Activated T-helper 1 cell treated with anti-CD3 and anti-CD28 coated beads, Interleukin-12 subunit alpha, Interleukin-12 subunit beta, Interleukin-2, Interleukin-4 antibody, amounts not matched to agents 30 ng/mL and 10 ng/mL and 1 ng/mL, durations not matched to agents 14 hours and 24 hours and 36 hours (primary cell): ENCODE measurements around the gene TRIM63. TPM values are rescaled to one million over a fixed set of nuclear protein-coding genes. Genes with fewer than 3 reads are reported as not detected.

Experiments
- DNase-seq: peaks from one replicate; pipeline ENCODE4 v3.0.0; 2021; ENCODE audit warnings: low spot score
- H3K27ac Mint-ChIP-seq: one replicate; pipeline ENCODE4 v1.8.0; 2021; ENCODE audit warnings: mild to moderate bottlenecking, mixed read lengths
- H3K27me3 Mint-ChIP-seq: one replicate; pipeline ENCODE4 v1.8.0; 2022; ENCODE audit warnings: mild to moderate bottlenecking, moderate library complexity, mixed read lengths; ENCODE audit not compliant: insufficient read depth
- H3K36me3 Mint-ChIP-seq: one replicate; pipeline ENCODE4 v1.8.0; 2021; ENCODE audit warnings: low read depth, mixed read lengths
- H3K4me1 Mint-ChIP-seq: one replicate; pipeline ENCODE4 v1.8.0; 2021; ENCODE audit warnings: low read depth, mixed read lengths
- H3K4me3 Mint-ChIP-seq: one replicate; pipeline ENCODE4 v1.8.0; 2021; ENCODE audit warnings: mild to moderate bottlenecking, moderate library complexity, mixed read lengths
- H3K9me3 Mint-ChIP-seq: one replicate; pipeline ENCODE4 v1.8.0; 2021; ENCODE audit warnings: mixed read lengths
- intact Hi-C: fragments of 100-400 bp; cut with micrococcal nuclease; formaldehyde crosslinking; loops from one replicate; pipeline ENCODE4 v1.15.1; 2024
- total RNA-seq: library from RNA; stranded (reverse); gene quantifications from 2 replicates; pipeline ENCODE4 v1.2.3, GENCODE V29; 2022

TRIM63 gene
- total RNA-seq, 1 donor from 2014 or later = not detected

DNA sequence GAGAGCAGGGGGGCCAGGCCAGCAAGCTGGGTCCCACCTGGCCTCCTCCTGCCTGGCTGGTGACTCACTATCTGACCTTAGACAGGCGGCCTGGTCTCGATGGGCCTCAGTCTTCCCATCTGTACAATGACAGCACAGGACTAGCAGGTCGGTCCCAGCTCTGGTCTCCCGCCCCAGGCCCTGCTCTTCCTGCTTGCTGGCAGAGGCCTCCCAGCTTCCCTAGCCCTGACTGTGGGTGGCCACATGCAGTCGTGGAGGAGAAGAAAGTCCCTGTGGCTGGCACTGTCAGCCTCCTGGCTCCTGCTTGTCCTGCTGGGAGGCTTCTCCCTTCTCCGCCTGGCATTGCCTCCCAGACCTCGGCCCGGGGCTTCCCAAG lies 45.0 kb downstream of the TRIM63 start:
- Mint-ChIP-seq H3K27me3 (peaks cover 13% of the 10 kb centered on the region), H3K9me3 (no peaks in the 10 kb centered on the region), H3K4me1 (peaks cover 11% of the 10 kb centered on the region), H3K27ac (no peak overlapping the region), H3K4me3 (no peak overlapping the region), H3K36me3 (no peaks in the 10 kb centered on the region)
- DNase-seq = no peak
- intact Hi-C loops = no loop called here

DNA sequence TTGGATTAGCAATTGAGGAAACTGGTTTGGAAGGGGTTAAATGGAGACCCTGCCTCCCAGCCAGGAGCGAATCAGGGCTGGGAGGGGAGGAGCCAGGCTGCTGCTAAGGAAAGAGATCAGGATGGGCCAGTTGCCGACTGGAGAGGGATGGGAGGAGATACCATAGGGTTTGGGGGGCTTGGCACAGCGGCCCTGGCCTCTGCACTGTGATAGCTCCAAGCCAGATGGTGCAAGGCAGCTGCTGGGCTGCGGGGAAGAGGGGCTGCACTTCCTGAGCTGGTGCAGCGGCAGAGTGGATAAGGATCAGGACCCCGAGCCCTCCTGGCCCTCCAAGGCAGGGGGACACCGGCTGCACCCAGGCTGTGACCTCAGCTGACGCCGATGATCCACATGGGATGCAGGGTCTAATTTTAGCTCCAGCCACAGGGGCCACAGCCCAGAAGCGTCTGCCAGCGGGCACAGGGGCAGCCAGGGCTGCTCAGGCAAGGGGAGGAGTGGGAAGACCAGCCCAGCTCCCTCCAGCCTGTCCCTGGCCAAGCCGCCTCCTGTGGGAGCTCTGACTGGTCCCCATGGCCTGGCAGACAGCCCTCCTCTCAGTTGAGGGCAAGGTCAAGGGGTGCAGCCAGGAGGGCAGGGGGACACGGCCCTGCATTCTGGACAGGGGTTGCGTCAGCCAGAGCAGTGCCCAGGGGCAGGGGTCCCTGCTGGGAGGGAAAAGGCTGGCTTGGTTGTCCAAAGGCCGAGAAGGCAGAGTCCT lies 45.6 kb downstream of the TRIM63 start, which contains the start of gene EXTL1:
Gene EXTL1 (plus strand): TSS at position 129 of the 757 bp plus-strand sequence. CDS start 872 bp downstream, outside the sequence.
- intact Hi-C loops = no loop called here

DNA sequence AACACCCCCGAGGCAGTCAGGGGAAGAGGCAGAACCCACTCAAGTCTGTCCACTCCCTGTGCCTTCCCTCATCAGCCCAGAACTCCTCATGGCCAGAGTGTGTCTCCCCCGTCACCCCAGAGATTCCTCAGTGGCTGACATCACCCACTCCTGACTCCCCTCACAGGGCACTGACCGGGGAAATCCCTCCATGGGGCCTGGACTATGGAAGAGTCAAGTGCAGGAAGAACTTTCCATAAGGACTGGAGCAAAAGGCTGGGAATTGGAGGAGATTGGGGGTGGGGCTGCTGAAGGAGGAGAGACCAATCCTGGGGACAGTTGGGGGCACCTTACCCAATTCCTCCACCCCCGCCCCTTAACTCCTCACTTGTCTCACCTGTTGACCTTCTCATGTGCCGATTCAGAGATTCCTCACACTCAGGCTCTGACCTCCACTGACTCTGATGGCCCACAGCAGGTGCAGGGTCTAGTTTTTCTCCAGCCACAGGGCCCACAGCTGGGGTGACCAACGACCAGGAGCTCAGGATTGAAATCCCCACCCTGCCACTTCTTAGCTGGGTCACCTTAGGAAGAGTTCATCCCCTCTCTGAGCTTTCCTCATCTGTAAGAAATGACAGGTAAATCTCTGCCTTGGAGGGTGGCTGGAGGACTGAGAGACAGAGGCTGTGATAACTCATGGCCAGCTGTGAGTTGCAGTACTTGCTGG lies 46.3 kb downstream of the TRIM63 start:
- no peak for DNase-seq
- Mint-ChIP-seq H3K27ac (no peak overlapping the region), H3K27me3 (peaks cover 12% of the 10 kb centered on the region), H3K4me1 (peaks cover 11% of the 10 kb centered on the region), H3K9me3 (no peaks in the 10 kb centered on the region), H3K36me3 (no peaks in the 10 kb centered on the region), H3K4me3 (no peak overlapping the region)
- intact Hi-C loops = no loop called here

More for the DNA sequence above, 45.6 kb downstream of the TRIM63 start, which contains the start of gene EXTL1:
- Mint-ChIP-seq H3K27me3 (peaks cover 12% of the 10 kb centered on the region), H3K27ac (no peak within 1 kb of the TSS), H3K9me3 (no peaks in the 10 kb centered on the region), H3K4me1 (peaks cover 11% of the 10 kb centered on the region), H3K36me3 (no peaks in the 10 kb centered on the region), H3K4me3 (no peak within 1 kb of the TSS)
- DNase-seq = no peak

DNA sequence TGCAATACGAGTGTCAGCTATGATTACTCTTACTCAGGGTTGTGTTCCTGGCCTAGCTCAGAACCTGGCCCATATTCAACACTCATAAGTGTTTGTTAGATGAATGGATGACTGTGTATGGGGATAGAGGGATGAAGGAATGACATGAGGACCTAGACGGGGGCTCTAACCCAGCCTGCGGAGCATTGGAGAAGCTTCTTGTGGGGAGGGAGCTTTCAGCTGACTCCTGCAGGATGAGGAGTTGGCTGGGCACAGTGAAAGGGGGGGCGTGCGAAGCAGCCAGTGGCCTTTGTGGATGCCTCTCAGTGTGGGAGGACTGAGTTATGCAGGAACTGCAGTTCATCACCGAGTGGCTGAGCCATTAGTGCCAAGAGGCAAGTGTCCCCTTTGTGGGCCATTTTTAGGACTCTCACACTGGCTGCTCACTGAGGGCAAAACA lies 47.1 kb downstream of the TRIM63 start:
- peaks cover 11% of the 10 kb centered on the region for H3K4me1 Mint-ChIP-seq
- no peak overlapping the region for H3K4me3 Mint-ChIP-seq
- no peak overlapping the region for H3K27ac Mint-ChIP-seq
- intact Hi-C loops = no loop called here
- no peaks in the 10 kb centered on the region for H3K9me3 Mint-ChIP-seq
- no peaks in the 10 kb centered on the region for H3K36me3 Mint-ChIP-seq
- DNase-seq = no peak
- peaks cover 12% of the 10 kb centered on the region for H3K27me3 Mint-ChIP-seq

DNA sequence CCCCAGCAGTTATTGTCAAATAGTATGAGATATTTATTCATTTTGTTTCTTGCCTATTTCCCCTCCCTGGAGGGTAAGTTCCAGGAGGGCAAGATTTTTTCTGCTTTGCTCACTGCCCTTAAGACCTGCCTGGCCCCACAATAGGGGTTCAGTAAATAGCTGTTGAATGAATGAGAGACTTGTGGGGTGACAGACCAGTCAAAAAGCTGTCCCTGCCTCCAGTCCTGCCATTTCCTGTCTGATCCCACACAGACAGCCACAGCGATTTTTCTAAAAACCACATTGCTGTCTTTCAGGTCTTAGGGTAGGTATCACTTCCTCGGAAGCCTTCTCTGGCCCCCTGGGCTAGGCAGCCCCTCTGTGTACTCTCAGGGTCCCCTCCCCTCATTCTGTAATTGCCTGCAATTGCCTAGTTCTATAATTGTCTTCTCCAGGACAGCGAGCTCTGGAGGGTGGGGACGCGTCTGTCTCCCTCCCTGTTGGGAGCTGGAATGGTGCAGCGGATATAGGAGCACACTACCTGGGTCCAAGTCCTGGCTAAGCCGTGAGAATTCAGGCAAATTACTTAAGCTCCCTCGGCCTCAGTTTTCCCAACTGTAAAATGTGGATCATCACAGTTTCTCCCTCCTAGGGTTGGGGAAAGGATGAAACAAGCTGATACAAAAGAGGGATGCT lies 47.7 kb downstream of the TRIM63 start:
- Mint-ChIP-seq H3K27ac (no peak overlapping the region), H3K4me1 (peaks cover 11% of the 10 kb centered on the region)

DNA sequence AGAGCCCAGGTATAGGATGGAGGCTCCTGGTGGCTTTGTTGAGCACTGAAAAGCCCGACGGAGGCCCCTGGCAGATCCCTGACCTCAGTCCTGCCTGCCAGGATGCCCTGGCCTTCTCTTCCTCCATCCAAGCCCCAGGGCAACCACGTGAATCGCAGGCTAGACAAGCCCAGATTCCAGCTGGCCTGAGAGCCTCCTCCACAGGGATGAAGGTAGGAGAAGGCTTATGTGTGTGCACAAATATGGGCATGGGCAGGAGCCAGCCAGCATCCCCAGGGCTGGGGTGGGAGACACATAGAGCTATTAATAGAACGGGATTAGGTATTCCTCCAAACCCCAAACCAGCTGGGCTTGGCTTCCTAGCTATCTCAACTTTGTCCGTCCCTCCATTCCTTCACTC lies 49.8 kb downstream of the TRIM63 start:
- Mint-ChIP-seq H3K4me3 (no peak overlapping the region), H3K27me3 (peaks cover 12% of the 10 kb centered on the region), H3K27ac (no peak overlapping the region), H3K4me1 (peaks cover 11% of the 10 kb centered on the region), H3K36me3 (no peaks in the 10 kb centered on the region), H3K9me3 (no peaks in the 10 kb centered on the region)
- DNase-seq = no peak
- intact Hi-C loops = no loop called here

More for the DNA sequence above, 47.7 kb downstream of the TRIM63 start:
- H3K27me3 Mint-ChIP-seq = peaks cover 12% of the 10 kb centered on the region
- no peak overlapping the region for H3K4me3 Mint-ChIP-seq
- H3K36me3 Mint-ChIP-seq = no peaks in the 10 kb centered on the region
- DNase-seq = no peak
- no peaks in the 10 kb centered on the region for H3K9me3 Mint-ChIP-seq
- intact Hi-C loops = no loop called here

DNA sequence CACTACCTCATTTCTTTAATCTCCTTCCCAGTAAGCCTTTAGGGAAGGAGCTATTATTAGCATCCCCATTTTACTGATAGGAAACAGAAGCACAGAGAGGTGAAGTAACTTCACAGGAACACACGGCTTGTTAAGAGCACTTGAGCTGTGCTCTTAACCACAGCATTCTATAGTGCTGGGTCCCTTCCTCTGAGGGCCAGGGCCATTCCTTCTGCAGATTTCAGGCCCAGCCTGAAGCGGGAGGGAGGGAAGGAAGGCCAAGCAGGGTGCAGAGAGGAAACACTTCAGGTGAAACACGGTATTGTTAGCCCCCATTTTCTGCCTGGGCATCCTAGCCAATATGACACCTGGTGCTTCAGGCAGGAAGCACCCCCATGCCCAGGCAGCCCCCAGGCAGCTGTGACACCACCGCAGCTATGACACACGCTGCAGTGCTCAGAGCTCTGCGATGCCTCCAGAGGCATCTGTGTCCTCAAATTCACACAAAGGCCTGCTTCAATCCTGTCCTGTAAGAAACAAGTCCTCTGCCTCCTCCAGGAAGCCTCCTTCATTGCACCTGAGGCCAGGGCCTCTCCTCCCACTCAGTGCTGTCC lies 50.4 kb downstream of the TRIM63 start:
- intact Hi-C loops = no loop called here
- Mint-ChIP-seq H3K4me1 (peaks cover 11% of the 10 kb centered on the region), H3K9me3 (no peaks in the 10 kb centered on the region), H3K27ac (no peak overlapping the region), H3K27me3 (peaks cover 12% of the 10 kb centered on the region), H3K36me3 (no peaks in the 10 kb centered on the region), H3K4me3 (no peak overlapping the region)
- DNase-seq = no peak

DNA sequence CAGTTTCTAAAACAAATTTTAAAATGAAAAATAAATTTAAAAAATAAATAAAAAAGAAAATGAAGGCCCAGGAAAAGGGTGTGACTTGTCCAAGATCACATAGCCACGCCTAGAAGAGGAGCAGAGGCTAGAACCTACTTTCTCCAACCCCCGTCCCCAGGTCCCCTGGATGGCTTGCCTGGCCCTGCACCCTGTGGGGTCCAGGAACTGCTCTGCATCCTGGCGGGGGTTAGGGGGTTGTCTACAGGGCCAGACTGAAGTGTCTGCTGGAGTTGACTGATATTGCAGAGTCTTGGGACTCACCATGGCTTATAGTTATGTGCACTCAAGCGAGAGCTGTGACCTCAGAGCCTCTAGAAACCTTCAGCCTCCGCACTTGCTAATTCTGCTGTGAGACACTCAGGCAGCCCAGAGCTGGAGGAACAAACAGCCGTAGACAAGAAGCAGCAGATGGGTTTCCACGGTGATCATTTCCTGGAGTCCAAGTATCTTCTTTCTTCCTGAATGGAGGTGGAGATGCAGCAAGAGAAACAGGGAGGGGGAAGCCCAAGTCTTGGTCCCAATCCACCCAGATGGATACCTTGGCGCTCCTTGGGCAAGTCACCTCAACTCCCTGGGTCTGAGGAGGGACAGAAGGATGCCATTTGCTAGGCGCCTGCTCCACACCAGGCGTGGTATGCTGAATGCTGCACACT lies 51.0 kb downstream of the TRIM63 start:
- H3K27me3 Mint-ChIP-seq = peaks cover 12% of the 10 kb centered on the region
- peaks cover 11% of the 10 kb centered on the region for H3K4me1 Mint-ChIP-seq
- H3K36me3 Mint-ChIP-seq = no peaks in the 10 kb centered on the region
- H3K4me3 Mint-ChIP-seq = no peak overlapping the region
- H3K27ac Mint-ChIP-seq = no peak overlapping the region
- H3K9me3 Mint-ChIP-seq = no peaks in the 10 kb centered on the region
- intact Hi-C loops = no loop called here
- no peak for DNase-seq

DNA sequence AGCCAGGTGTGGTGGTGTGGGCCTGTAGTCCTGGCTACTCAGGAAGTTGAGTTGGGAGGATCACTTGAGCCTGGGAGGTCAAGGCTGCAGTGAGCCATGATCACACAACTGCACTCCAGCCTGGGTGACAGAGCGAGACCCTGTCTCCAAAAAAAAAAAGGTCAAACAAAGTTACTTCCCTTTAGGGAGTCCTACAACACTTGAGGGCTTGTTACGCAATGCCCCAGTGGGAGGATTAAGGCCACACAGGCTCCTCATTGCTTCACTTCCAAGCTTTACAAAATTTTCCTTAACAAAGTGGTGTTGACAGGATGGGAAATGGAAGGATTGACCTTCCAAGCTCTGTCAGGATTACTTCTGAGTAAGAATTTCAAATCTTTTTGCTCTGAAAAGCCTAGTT lies 52.1 kb downstream of the TRIM63 start:
- Mint-ChIP-seq H3K9me3 (no peaks in the 10 kb centered on the region), H3K4me3 (no peak overlapping the region), H3K27me3 (peaks cover 12% of the 10 kb centered on the region), H3K4me1 (peaks cover 10% of the 10 kb centered on the region), H3K36me3 (no peaks in the 10 kb centered on the region), H3K27ac (no peak overlapping the region)
- DNase-seq = no peak
- intact Hi-C loops = no loop called here

DNA sequence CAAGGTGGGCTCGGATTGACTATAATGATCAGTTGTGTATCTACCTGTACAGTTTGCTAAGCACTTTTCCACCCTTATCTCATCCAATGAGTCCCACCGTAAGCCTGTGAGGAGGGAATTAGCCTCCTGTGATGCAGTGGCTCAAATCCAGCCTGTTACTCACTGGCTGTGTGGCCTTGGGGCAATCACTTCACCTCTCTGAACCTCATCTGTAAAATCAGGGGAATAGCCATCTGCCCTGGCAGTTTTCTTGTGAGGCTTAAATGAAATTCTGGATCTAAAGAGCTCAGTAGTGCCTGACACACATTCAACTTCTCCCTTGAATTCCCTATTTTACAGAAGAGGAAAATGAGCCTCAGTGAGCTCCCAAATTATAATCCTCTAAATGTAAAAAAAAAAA lies 53.3 kb downstream of the TRIM63 start:
- no peaks in the 10 kb centered on the region for H3K4me1 Mint-ChIP-seq
- no peak overlapping the region for H3K4me3 Mint-ChIP-seq
- H3K27ac Mint-ChIP-seq = no peak overlapping the region
- DNase-seq = no peak
- intact Hi-C loops = no loop called here
- H3K36me3 Mint-ChIP-seq = no peaks in the 10 kb centered on the region
- H3K9me3 Mint-ChIP-seq = no peaks in the 10 kb centered on the region
- H3K27me3 Mint-ChIP-seq = peaks cover 12% of the 10 kb centered on the region

DNA sequence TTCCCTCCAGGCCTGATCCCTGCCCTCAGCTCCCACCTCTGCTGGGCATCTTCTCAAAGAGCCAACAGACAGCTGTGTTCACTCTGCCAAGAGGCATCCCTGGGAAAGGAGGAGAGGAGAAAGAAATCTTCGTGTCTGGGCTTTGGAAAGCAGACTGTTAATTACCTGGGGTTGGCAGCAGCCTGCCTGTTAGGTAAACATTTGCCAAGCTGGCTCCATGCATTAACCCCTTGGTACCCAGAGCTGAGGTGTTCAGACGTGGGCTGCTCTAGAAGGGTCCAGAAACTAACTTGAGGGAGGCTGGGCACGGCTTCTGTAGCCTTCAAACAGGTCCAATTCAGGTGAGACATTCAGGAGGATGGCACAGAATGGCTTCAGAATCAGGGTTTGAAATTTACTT lies 54.6 kb downstream of the TRIM63 start:
- Mint-ChIP-seq H3K27me3 (peaks cover 8% of the 10 kb centered on the region), H3K9me3 (no peaks in the 10 kb centered on the region), H3K27ac (no peak overlapping the region), H3K36me3 (no peaks in the 10 kb centered on the region), H3K4me3 (no peak overlapping the region), H3K4me1 (no peaks in the 10 kb centered on the region)
- intact Hi-C loops = no loop called here
- DNase-seq = no peak

DNA sequence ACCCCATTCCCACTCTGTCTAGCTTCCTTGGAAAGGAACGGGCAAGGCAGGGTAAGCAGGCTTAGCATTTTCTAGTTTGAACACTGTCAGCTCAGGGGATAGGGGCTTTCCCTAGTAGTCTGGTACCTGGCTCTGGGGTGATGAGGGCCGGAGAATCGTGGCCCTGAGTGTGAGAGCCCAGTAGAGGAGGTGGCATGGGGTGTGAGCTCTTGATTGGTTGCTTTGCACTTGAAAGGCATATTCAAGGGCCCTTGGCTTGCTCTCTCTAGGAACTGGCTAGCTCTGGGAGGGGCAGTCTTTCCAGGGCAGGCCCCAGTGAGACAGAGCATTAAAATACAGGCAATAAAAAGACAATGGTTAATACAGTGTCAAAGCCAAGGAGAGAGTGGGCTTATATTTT lies 56.6 kb downstream of the TRIM63 start:
- H3K27ac Mint-ChIP-seq = no peak overlapping the region
- H3K36me3 Mint-ChIP-seq = no peaks in the 10 kb centered on the region
- DNase-seq = no peak
- H3K9me3 Mint-ChIP-seq = no peaks in the 10 kb centered on the region
- H3K27me3 Mint-ChIP-seq = peaks cover 12% of the 10 kb centered on the region
- no peaks in the 10 kb centered on the region for H3K4me1 Mint-ChIP-seq
- intact Hi-C loops = no loop called here
- no peak overlapping the region for H3K4me3 Mint-ChIP-seq
